Liver (tissue), 9 donors: ENCODE measurements around the gene ZNF148. TPM values are rescaled to one million over a fixed set of nuclear protein-coding genes. Genes with fewer than 3 reads are reported as not detected.

Experiments
- DNase-seq: peaks from one replicate; pipeline ENCODE4 v3.0.0-alpha.2; 2017; ENCODE audit warnings: low spot score
- H3K27ac ChIP-seq, 2 donors: one replicate each; pipeline ENCODE4 v1.7.0; 2013; ENCODE audit warnings: inconsistent platforms in 2 of 2, low read length in 2 of 2, control low read depth in 1 of 2, low read depth in 1 of 2, mild to moderate bottlenecking in 1 of 2
- H3K27me3 ChIP-seq, 4 donors: one replicate each; pipeline versions ENCODE4 v1.6.1 to v1.7.0; 2013; ENCODE audit warnings: low read length in 3 of 4, inconsistent platforms in 1 of 4, mild to moderate bottlenecking in 1 of 4, moderate library complexity in 1 of 4; ENCODE audit not compliant: control insufficient read depth in 4 of 4, insufficient read depth in 4 of 4
- H3K36me3 ChIP-seq, 4 donors: one replicate each; pipeline versions ENCODE4 v1.6.1 to v1.7.0; 2013; ENCODE audit warnings: low read length in 3 of 4, mild to moderate bottlenecking in 3 of 4, low read depth in 1 of 4, moderate library complexity in 1 of 4; ENCODE audit not compliant: control insufficient read depth in 4 of 4, insufficient read depth in 3 of 4
- H3K4me1 ChIP-seq, 4 donors: one replicate each; pipeline versions ENCODE4 v1.6.1 to v1.7.0; 2013; ENCODE audit warnings: low read length in 3 of 4, mild to moderate bottlenecking in 3 of 4, moderate library complexity in 1 of 4; ENCODE audit not compliant: control insufficient read depth in 4 of 4, insufficient read depth in 4 of 4
- H3K4me3 ChIP-seq, 3 donors: one replicate each; pipeline versions ENCODE4 v1.6.1 to v1.7.0; 2013; ENCODE audit warnings: low read length in 3 of 3, control low read depth in 1 of 3, low read depth in 1 of 3, mild to moderate bottlenecking in 1 of 3
- H3K9ac ChIP-seq, 2 donors: one replicate each; pipeline ENCODE4 v1.7.0; 2013; ENCODE audit warnings: low read length in 2 of 2, mild to moderate bottlenecking in 2 of 2, moderate library complexity in 2 of 2, control low read depth in 1 of 2, low read depth in 1 of 2
- H3K9me3 ChIP-seq, 4 donors: one replicate each; pipeline versions ENCODE4 v1.6.1 to v1.7.0; 2013; ENCODE audit warnings: low read length in 3 of 4; ENCODE audit not compliant: control insufficient read depth in 4 of 4
- CTCF ChIP-seq: fragments of 150-350 bp; IDR thresholded peaks from 2 replicates; pipeline ENCODE4 v1.5.1; 2017; ENCODE audit warnings: improper control_type of control experiment, low read depth, low read length; ENCODE audit not compliant: missing input control
- EGR1 ChIP-seq, 2 donors: IDR thresholded peaks; 2 replicates each; pipeline ENCODE4 v1.6.1; 2016 to 2018; ENCODE audit warnings: antibody characterized with exemption in 2 of 2, low read depth in 2 of 2
- FOXA1 ChIP-seq: IDR thresholded peaks from 2 replicates; pipeline ENCODE4 v1.6.1; 2016; ENCODE audit warnings: antibody characterized with exemption
- FOXA2 ChIP-seq: IDR thresholded peaks from 2 replicates; pipeline ENCODE4 v1.6.1; 2016; ENCODE audit warnings: antibody characterized with exemption
- GABPA ChIP-seq, 2 donors: IDR thresholded peaks in 1 of 2; conservative IDR thresholded peaks in 1 of 2; 2 replicates each; pipeline ENCODE4 v1.6.1; 2016; ENCODE audit warnings: antibody characterized with exemption in 2 of 2, mild to moderate bottlenecking in 1 of 2, moderate library complexity in 1 of 2
- HNF4A ChIP-seq, 2 donors: conservative IDR thresholded peaks; 2 replicates each; pipeline ENCODE4 v1.6.1; 2016; ENCODE audit warnings: antibody characterized with exemption in 2 of 2, mild to moderate bottlenecking in 2 of 2
- HNF4G ChIP-seq: IDR thresholded peaks from 2 replicates; pipeline ENCODE4 v1.6.1; 2016; ENCODE audit warnings: antibody characterized with exemption
- JUND ChIP-seq, 2 donors: IDR thresholded peaks; 2 replicates each; pipeline ENCODE4 v1.6.1; 2016; ENCODE audit warnings: antibody characterized with exemption in 2 of 2
- MAX ChIP-seq: IDR thresholded peaks from 2 replicates; pipeline ENCODE4 v1.6.1; 2016; ENCODE audit warnings: antibody characterized with exemption
- NR2F2 ChIP-seq: IDR thresholded peaks from 2 replicates; pipeline ENCODE4 v1.6.1; 2016; ENCODE audit warnings: antibody characterized with exemption
- RAD21 ChIP-seq, 2 donors: IDR thresholded peaks; 2 replicates each; pipeline ENCODE4 v1.6.1; 2016; ENCODE audit warnings: antibody characterized with exemption in 2 of 2, mild to moderate bottlenecking in 2 of 2
- REST ChIP-seq: IDR thresholded peaks from 2 replicates; pipeline ENCODE4 v1.6.1; 2016; ENCODE audit warnings: antibody characterized with exemption, mild to moderate bottlenecking
- RXRA ChIP-seq, 2 donors: IDR thresholded peaks; 2 replicates each; pipeline ENCODE4 v1.6.1; 2017 to 2018; ENCODE audit warnings: antibody characterized with exemption in 2 of 2, mild to moderate bottlenecking in 1 of 2
- SP1 ChIP-seq: IDR thresholded peaks from 2 replicates; pipeline ENCODE4 v1.6.1; 2018; ENCODE audit warnings: antibody characterized with exemption, mild to moderate bottlenecking
- TAF1 ChIP-seq: conservative IDR thresholded peaks from 2 replicates; pipeline ENCODE4 v1.6.1; 2016; ENCODE audit warnings: antibody characterized with exemption, mild to moderate bottlenecking
- YY1 ChIP-seq: IDR thresholded peaks from 2 replicates; pipeline ENCODE4 v1.6.1; 2016; ENCODE audit warnings: antibody characterized with exemption, mild to moderate bottlenecking
- ZBTB33 ChIP-seq: IDR thresholded peaks from 2 replicates; pipeline ENCODE4 v1.6.1; 2016; ENCODE audit warnings: antibody characterized with exemption
- WGBS: extraction: QIAGEN DNeasy Blood & Tissue Kit; methylation state at CpG from one replicate; pipeline ENCODE4 v1.1.7; 2013; 5-methylcytosine and 5-hydroxymethylcytosine counted together
- polyA plus RNA-seq, 2 donors: library from polyadenylated mRNA; stranded (reverse) in 1 of 2; unstranded in 1 of 2; fragments of 200-250 nt in 1 of 2; fragments of >200 nt in 1 of 2; fragmentation: Nextera tagmentation in 1 of 2; extraction: Ambion mirVana in 1 of 2; gene quantifications; one replicate each; pipeline versions ENCODE4 v1.2.1 to v1.2.3, GENCODE V29; 2013 to 2015
- total RNA-seq, 2 donors: library from RNA; depleted of rRNA; stranded (reverse); fragments of >200 nt; gene quantifications; one replicate each; pipeline ENCODE4 v1.2.3, GENCODE V29; 2014
- TF ChIP-seq, protein P1 (sequence below): IDR thresholded peaks from 2 replicates; pipeline ENCODE4 v1.6.1; 2016; ENCODE audit warnings: antibody characterized with exemption
- donor health status: healthy.
- donor health status: healthy.
- donor health status: healthy.
- donor health status: healthy.
- donor health status: healthy.

The ZNF148 gene
- total and polyA plus RNA-seq, 4 donors, result 4.0 to 20.3 (median 17.1) TPM

GRCh38 chr3:125334675-125335560, 40.2 kb downstream of the ZNF148 start (continued):
- TF ChIP-seq HNF4G (no peak), FOXA2 (no peak)

DNA sequence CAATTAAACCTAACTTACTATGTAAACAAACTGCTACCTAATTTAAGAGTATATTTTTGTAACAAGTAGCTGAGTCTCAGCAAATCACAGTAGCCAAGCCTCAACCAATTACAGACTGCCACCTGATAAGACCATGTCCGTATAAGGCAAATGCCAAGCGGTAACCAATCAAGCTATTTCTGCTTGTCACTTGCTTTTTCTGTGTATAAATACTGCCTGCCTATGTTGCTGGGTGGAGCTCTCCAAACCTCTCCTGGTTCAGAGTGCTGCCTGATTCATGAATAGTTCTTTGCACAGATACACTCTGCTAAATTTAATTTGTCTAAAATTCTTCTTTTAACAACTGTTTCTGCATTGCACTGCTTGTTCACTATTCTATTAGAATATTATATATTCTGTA, 42.6 kb downstream of the ZNF148 start:
- DNase-seq, result no peak
- peaks cover 0 to 2% (median 0%) of the 10 kb centered on the region in 4 donors for H3K36me3 ChIP-seq
- no peaks in the 10 kb centered on the region for H3K9me3 ChIP-seq
- H3K27ac ChIP-seq, result no peak overlapping the region
- no peak overlapping the region for H3K4me3 ChIP-seq
- H3K9ac ChIP-seq, result no peak overlapping the region
- peaks cover 0 to 10% (median 3%) of the 10 kb centered on the region in 4 donors for H3K4me1 ChIP-seq
- WGBS, result 70% methylated on average over 2 of the region's 2 CpGs
- TF ChIP-seq MAX, result no peak
- TF ChIP-seq ZBTB33, result no peak
- TF ChIP-seq NR2F2, result no peak
- no peak for TF ChIP-seq GABPA (IDR thresholded peaks at IDR 0.05 in 1 of 2, conservative IDR thresholded peaks at IDR 0.05 in 1 of 2)
- no peak for TF ChIP-seq EGR1 (IDR thresholded peaks at IDR 0.05; ENCODE audit: low read depth in 2 of 2)
- TF ChIP-seq RAD21 (IDR thresholded peaks at IDR 0.05), result no peak
- TF ChIP-seq HNF4A (conservative IDR thresholded peaks at IDR 0.05), result no peak
- no peak for TF ChIP-seq RXRA (IDR thresholded peaks at IDR 0.05)
- TF ChIP-seq TAF1, result no peak
- no peaks in the 10 kb centered on the region for H3K27me3 ChIP-seq

DNA sequence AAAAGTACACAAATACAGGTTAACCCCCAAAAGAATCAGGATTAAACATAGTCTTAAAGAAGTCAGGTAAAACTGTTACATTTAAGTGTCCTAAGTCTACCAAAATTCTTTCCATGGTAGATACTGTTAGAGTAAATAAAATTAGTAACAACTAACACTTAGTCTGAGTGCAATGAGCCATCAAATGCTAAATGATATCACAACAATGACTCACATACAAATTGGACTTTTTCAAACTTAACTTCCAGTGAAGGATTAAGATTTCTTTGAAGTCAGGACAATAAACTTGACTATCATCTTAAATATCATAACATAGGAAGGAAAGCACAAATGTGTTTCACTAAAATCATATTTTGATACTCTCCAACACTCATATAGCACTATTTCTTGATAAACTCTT, 43.9 kb downstream of the ZNF148 start:
- DNase-seq, result no peak
- no peak for TF ChIP-seq HNF4G
- TF ChIP-seq MAX, result no peak
- no peak for TF ChIP-seq RAD21 (IDR thresholded peaks at IDR 0.05)
- TF ChIP-seq FOXA1, result no peak
- no peak for TF ChIP-seq CTCF
- TF ChIP-seq, protein P1, sequence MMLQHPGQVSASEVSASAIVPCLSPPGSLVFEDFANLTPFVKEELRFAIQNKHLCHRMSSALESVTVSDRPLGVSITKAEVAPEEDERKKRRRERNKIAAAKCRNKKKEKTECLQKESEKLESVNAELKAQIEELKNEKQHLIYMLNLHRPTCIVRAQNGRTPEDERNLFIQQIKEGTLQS, result no peak
- TF ChIP-seq NR2F2, result no peak
- no peak for TF ChIP-seq REST
- no peak for TF ChIP-seq TAF1
- no peak for TF ChIP-seq JUND (IDR thresholded peaks at IDR 0.05)
- TF ChIP-seq RXRA (IDR thresholded peaks at IDR 0.05), result no peak
- no peak for TF ChIP-seq ZBTB33
- TF ChIP-seq HNF4A (conservative IDR thresholded peaks at IDR 0.05), result no peak
- no peak for TF ChIP-seq SP1
- no peak for TF ChIP-seq YY1
- no peak for TF ChIP-seq GABPA (IDR thresholded peaks at IDR 0.05 in 1 of 2, conservative IDR thresholded peaks at IDR 0.05 in 1 of 2)
- no peak for TF ChIP-seq EGR1 (IDR thresholded peaks at IDR 0.05; ENCODE audit: low read depth in 2 of 2)
- Histone ChIP-seq H3K4me1 (peaks cover 0 to 10% (median 3%) of the 10 kb centered on the region in 4 donors), H3K36me3 (peaks cover 0 to 2% (median 0%) of the 10 kb centered on the region in 4 donors), H3K27me3 (no peaks in the 10 kb centered on the region), H3K4me3 (no peak overlapping the region), H3K9me3 (no peaks in the 10 kb centered on the region), H3K9ac (no peak overlapping the region), H3K27ac (no peak overlapping the region)
